Adrenal gland (tissue), 12 donors: ENCODE measurements around the gene EHHADH. TPM values are rescaled to one million over a fixed set of nuclear protein-coding genes. Genes with fewer than 3 reads are reported as not detected.

ENCODE experiments used
- DNase-seq, 7 donors: peaks; one replicate each; pipeline ENCODE4 v3.0.0-alpha.2; 2019 to 2020
- H3K27ac ChIP-seq, 5 donors: fragments of 200-600 bp; sonication (generic) in 4 of 5; 1 replicate in 3 of 5; 2 replicates in 2 of 5; pipeline versions ENCODE4 v1.5.1 to v1.8.0; 2016 to 2020; ENCODE audit warnings: mild to moderate bottlenecking in 1 of 5
- H3K27me3 ChIP-seq: fragments of 200-600 bp; 2 replicates; pipeline ENCODE4 v1.8.0; 2021
- H3K36me3 ChIP-seq, 2 donors: fragments of 200-600 bp; replicated peaks in 1 of 2; 1 replicate in 1 of 2; 2 replicates in 1 of 2; pipeline versions ENCODE4 v1.5.1 to v1.8.0; 2018 to 2022
- H3K4me1 ChIP-seq, 2 donors: fragments of 200-600 bp; replicated peaks in 1 of 2; 1 replicate in 1 of 2; 2 replicates in 1 of 2; pipeline versions ENCODE4 v1.5.1 to v1.8.0; 2018 to 2021
- H3K4me3 ChIP-seq, 4 donors: fragments of 200-600 bp; sonication (generic) in 3 of 4; one replicate each; pipeline ENCODE4 v1.5.1; 2016 to 2018
- H3K9me3 ChIP-seq, 3 donors: fragments of 200-600 bp; sonication (generic) in 1 of 3; replicated peaks in 1 of 3; 1 replicate in 2 of 3; 2 replicates in 1 of 3; pipeline versions ENCODE4 v1.5.1 to v1.8.0; 2016 to 2021
- POLR2A ChIP-seq, 2 donors: fragments of 450-650 bp; IDR thresholded peaks; one replicate each; pipeline ENCODE4 v1.6.1; 2017; ENCODE audit warnings: antibody characterized with exemption in 2 of 2, mild to moderate bottlenecking in 2 of 2, moderate library complexity in 1 of 2
- WGBS, 4 donors: extraction: QIAGEN DNeasy Blood & Tissue Kit in 2 of 4; methylation state at CpG; one replicate each; pipeline versions ENCODE4 v1.1.5 to v1.1.7; 2013 to 2017; 5-methylcytosine and 5-hydroxymethylcytosine counted together
- intact Hi-C, 2 donors: fragments of 100-400 bp; cut with DNase I; formaldehyde crosslinking; loops; one replicate each; pipeline versions ENCODE4 v1.14.1 to v1.15.0; 2022 to 2023
- polyA plus RNA-seq, 3 donors: library from polyadenylated mRNA; stranded (reverse); fragments of 200-250 nt in 2 of 3; fragments of 350-450 nt in 1 of 3; fragmentation: Illumina TruSeq in 1 of 3; extraction: RNeasy Lipid Tissue Mini Kit (QIAGEN cat#74804) in 1 of 3; gene quantifications; one replicate each; pipeline ENCODE4 v1.2.3, GENCODE V29; 2013 to 2014
- total RNA-seq, 9 donors: library from RNA; depleted of rRNA in 4 of 9; stranded (reverse); fragments of >200 nt in 4 of 9; fragments of 120-200 nt in 1 of 9; fragmentation: NEBNext Ultra II Directional in 1 of 9; extraction: Animal tissue kit (Norgen Biotek cat#: 25700) in 1 of 9; gene quantifications; one replicate each; pipeline versions ENCODE4 v1.1.0 to v1.2.4, GENCODE V29; 2013 to 2023
- TF ChIP-seq, protein P1 (sequence below), 6 experiments: fragments of 450-650 bp in 4 of 6; fragments of 200-600 bp in 2 of 6; sonication (generic) in 1 of 6; IDR thresholded peaks; 1 replicate in 5 of 6; 2 replicates in 1 of 6; pipeline versions ENCODE4 v1.5.1 to v1.8.0; 2016 to 2021; ENCODE audit warnings: antibody characterized with exemption in 6 of 6, mild to moderate bottlenecking in 2 of 6, moderate library complexity in 1 of 6
- donor health status: healthy with polysubstance abuse.
- donor health status: Bipolar disorder and iron deficiency.
- donor health status: DM: yes; HTN: yes; CAD: no.
- donor health status: DM: no; HTN: no; CAD: no.
- donor health status: DM: no; HTN: no; CAD: no.
- donor health status: DM: yes; HTN: yes; CAD: no.

Gene EHHADH
- total and polyA plus RNA-seq, 12 donors: 1.6 to 7.8 (median 5.9) TPM

DNA sequence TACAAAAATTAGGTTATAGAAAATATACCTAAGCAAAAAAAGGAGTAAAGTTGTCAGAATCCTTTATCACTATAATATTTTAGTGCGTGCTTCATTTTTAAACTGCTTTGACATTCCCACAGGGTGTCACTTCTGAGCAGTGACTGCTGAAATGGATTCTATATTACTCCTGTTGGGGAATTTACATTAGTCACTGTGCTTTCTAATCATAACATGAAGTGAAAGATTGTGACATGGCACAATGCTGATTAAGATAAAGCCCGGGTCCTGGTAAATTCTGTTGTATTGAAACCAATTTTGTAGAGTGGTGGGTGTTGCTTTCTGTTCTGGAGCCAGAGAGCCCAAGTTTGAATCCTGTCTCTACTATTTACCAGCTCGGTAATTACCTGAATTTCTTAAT, 36.4 kb upstream of the EHHADH start:
- Histone ChIP-seq H3K9me3 (peaks cover 0 to 4% (median 0%) of the 10 kb centered on the region in 3 donors), H3K36me3 (no peaks in the 10 kb centered on the region), H3K27ac (peak overlapping the region in 1 of 5 donors; percentile 18), H3K4me1 (peaks cover 10 to 14% of the 10 kb centered on the region in 2 donors), H3K27me3 (no peaks in the 10 kb centered on the region), H3K4me3 (no peak overlapping the region)
- DNase-seq: no peak
- intact Hi-C loops: no loop called here
- TF ChIP-seq, protein P1, sequence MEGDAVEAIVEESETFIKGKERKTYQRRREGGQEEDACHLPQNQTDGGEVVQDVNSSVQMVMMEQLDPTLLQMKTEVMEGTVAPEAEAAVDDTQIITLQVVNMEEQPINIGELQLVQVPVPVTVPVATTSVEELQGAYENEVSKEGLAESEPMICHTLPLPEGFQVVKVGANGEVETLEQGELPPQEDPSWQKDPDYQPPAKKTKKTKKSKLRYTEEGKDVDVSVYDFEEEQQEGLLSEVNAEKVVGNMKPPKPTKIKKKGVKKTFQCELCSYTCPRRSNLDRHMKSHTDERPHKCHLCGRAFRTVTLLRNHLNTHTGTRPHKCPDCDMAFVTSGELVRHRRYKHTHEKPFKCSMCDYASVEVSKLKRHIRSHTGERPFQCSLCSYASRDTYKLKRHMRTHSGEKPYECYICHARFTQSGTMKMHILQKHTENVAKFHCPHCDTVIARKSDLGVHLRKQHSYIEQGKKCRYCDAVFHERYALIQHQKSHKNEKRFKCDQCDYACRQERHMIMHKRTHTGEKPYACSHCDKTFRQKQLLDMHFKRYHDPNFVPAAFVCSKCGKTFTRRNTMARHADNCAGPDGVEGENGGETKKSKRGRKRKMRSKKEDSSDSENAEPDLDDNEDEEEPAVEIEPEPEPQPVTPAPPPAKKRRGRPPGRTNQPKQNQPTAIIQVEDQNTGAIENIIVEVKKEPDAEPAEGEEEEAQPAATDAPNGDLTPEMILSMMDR (IDR thresholded peaks at IDR 0.05): no peak
- TF ChIP-seq POLR2A (IDR thresholded peaks at IDR 0.05): no peak
- WGBS, 4 donors: 62 to 77% (median 74%) methylated on average over 3 of the region's 3 CpGs

DNA sequence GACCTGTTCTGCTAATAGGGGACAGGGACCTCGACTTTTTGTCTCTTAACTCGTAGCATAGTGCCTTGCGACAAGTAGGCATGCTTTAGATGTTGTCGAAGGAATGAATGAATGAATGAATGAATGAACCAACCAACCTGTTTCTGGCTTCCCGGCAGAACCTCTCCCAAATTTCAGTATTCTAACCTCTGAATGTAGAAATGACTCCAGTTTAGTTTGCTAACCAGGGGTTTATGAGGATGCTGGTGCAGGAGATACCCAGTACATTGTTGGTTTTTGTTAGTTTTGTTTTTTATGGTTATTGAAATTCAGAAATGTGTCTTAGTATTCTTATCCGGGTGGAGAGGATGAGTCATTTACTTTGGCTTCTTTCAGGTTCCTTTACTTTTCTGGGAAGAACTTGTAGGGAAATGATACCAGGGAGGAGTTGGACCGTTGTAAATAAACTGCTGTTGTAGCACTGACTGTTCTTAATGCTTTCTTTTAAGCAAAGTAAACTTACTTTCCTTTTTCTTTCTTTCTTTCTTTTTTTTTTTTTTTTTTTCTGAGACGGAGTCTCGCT, 29.6 kb upstream of the EHHADH start:
- Histone ChIP-seq H3K36me3 (no peaks in the 10 kb centered on the region), H3K4me1 (peaks cover 3 to 12% of the 10 kb centered on the region in 2 donors), H3K27ac (peak overlapping the region in 3 of 5 donors; percentile 26 to 72 (median 34)), H3K4me3 (peak overlapping the region in 3 of 4 donors; percentile 35 to 76 (median 42)), H3K27me3 (no peaks in the 10 kb centered on the region), H3K9me3 (no peaks in the 10 kb centered on the region)
- 51 to 63% (median 57%) methylated on average over 9 of the region's 9 CpGs for WGBS, 4 donors
- TF ChIP-seq, protein P1 (IDR thresholded peaks at IDR 0.05): no peak
- no peak for TF ChIP-seq POLR2A (IDR thresholded peaks at IDR 0.05)
- no peak for DNase-seq
- intact Hi-C loops: no loop called here

GRCh38 chr3:185282696-185283373, 29.0 kb upstream of the EHHADH start:
- TF ChIP-seq, protein P1 (IDR thresholded peaks at IDR 0.05): peak in 3 of 6 experiments; percentile 9 to 19 (median 11)
- TF ChIP-seq POLR2A (IDR thresholded peaks at IDR 0.05): peak; percentile 71 to 86
- intact Hi-C loops: no loop called here
- DNase-seq: peak; percentile 95 to 99 (median 98)
- Histone ChIP-seq H3K27me3 (no peaks in the 10 kb centered on the region), H3K9me3 (no peaks in the 10 kb centered on the region), H3K27ac (peak overlapping the region in 3 of 5 donors; percentile 26 to 72 (median 34)), H3K36me3 (no peaks in the 10 kb centered on the region), H3K4me3 (peak overlapping the region; percentile 35 to 76 (median 57)), H3K4me1 (peaks cover 3 to 12% of the 10 kb centered on the region in 2 donors)
- WGBS, 4 donors: 1 to 5% (median 3%) methylated on average over 16 to 41 of the region's 41 CpGs

- WGBS, 4 donors: 39 to 55% (median 45%) methylated on average over 4 of the region's 4 CpGs
- H3K9me3 ChIP-seq: no peaks in the 10 kb centered on the region
- intact Hi-C loops: no loop called here
Measured at GRCh38 chr3:185280572-185281365, 26.9 kb upstream of the EHHADH start.

More at GRCh38 chr3:185280572-185281365, 26.9 kb upstream of the EHHADH start:
- Histone ChIP-seq H3K4me1 (peaks cover 3 to 12% of the 10 kb centered on the region in 2 donors), H3K27me3 (peaks cover 14% of the 10 kb centered on the region), H3K27ac (no peak overlapping the region), H3K4me3 (no peak overlapping the region), H3K36me3 (no peaks in the 10 kb centered on the region)
- DNase-seq: no peak
- TF ChIP-seq, protein P1 (IDR thresholded peaks at IDR 0.05): peak; percentile 36 to 62 (median 48)
- TF ChIP-seq POLR2A (IDR thresholded peaks at IDR 0.05): no peak
